Tibial nerve (tissue), 4 donors: ENCODE results near the gene KLHL30. TPM values are rescaled to one million over a fixed set of nuclear protein-coding genes. Genes with fewer than 3 reads are reported as not detected.

Experiments
- DNase-seq, 2 donors: peaks; one replicate each; pipeline ENCODE4 v3.0.0-alpha.2; 2019; ENCODE audit warnings: low spot score in 2 of 2
- H3K27ac ChIP-seq, 4 donors: fragments of 200-600 bp; sonication (generic) in 3 of 4; one replicate each; pipeline ENCODE4 v1.5.1; 2017 to 2019; ENCODE audit warnings: mild to moderate bottlenecking in 1 of 4
- H3K27me3 ChIP-seq, 2 donors: fragments of 200-600 bp; sonication (generic) in 1 of 2; one replicate each; pipeline versions ENCODE4 v1.5.1 to v1.6.0; 2017 to 2019
- H3K36me3 ChIP-seq, 3 donors: fragments of 200-600 bp; sonication (generic); one replicate each; pipeline ENCODE4 v1.5.1; 2018 to 2019
- H3K4me1 ChIP-seq, 4 donors: fragments of 200-600 bp; sonication (generic) in 3 of 4; one replicate each; pipeline ENCODE4 v1.5.1; 2017 to 2019
- H3K4me3 ChIP-seq, 4 donors: fragments of 200-600 bp; sonication (generic) in 3 of 4; one replicate each; pipeline ENCODE4 v1.5.1; 2017 to 2019; ENCODE audit warnings: mild to moderate bottlenecking in 1 of 4, moderate library complexity in 1 of 4
- H3K9me3 ChIP-seq, 4 donors: fragments of 200-600 bp; sonication (generic) in 3 of 4; one replicate each; pipeline ENCODE4 v1.5.1; 2017 to 2019
- EP300 ChIP-seq, 2 donors: sonication (generic); formaldehyde crosslinking; IDR thresholded peaks; one replicate each; pipeline ENCODE4 v1.6.1; 2017; ENCODE audit warnings: antibody characterized with exemption in 2 of 2, mild to moderate bottlenecking in 1 of 2
- POLR2A ChIP-seq, 2 donors: fragments of 450-650 bp; IDR thresholded peaks; one replicate each; pipeline ENCODE4 v1.6.1; 2017; ENCODE audit warnings: antibody characterized with exemption in 2 of 2, mild to moderate bottlenecking in 2 of 2, moderate library complexity in 2 of 2
- WGBS, 2 donors: methylation state at CpG; one replicate each; pipeline ENCODE4 v1.1.5; 2018; 5-methylcytosine and 5-hydroxymethylcytosine counted together
- total RNA-seq, 4 donors: library from RNA; depleted of rRNA; stranded (reverse); fragments of >200 nt; gene quantifications; one replicate each; pipeline ENCODE4 v1.1.0, GENCODE V29; 2016
- TF ChIP-seq, protein P1 (sequence below), 5 experiments: fragments of 200-600 bp in 3 of 5; fragments of 450-650 bp in 2 of 5; sonication (generic) in 3 of 5; IDR thresholded peaks; one replicate each; pipeline ENCODE4 v1.5.1; 2016 to 2019; ENCODE audit warnings: antibody characterized with exemption in 5 of 5, mild to moderate bottlenecking in 3 of 5, moderate library complexity in 2 of 5

The KLHL30 gene
- total RNA-seq, 4 donors from 2014 or later = 0.63 to 2.1 (median 1.6) TPM

DNA sequence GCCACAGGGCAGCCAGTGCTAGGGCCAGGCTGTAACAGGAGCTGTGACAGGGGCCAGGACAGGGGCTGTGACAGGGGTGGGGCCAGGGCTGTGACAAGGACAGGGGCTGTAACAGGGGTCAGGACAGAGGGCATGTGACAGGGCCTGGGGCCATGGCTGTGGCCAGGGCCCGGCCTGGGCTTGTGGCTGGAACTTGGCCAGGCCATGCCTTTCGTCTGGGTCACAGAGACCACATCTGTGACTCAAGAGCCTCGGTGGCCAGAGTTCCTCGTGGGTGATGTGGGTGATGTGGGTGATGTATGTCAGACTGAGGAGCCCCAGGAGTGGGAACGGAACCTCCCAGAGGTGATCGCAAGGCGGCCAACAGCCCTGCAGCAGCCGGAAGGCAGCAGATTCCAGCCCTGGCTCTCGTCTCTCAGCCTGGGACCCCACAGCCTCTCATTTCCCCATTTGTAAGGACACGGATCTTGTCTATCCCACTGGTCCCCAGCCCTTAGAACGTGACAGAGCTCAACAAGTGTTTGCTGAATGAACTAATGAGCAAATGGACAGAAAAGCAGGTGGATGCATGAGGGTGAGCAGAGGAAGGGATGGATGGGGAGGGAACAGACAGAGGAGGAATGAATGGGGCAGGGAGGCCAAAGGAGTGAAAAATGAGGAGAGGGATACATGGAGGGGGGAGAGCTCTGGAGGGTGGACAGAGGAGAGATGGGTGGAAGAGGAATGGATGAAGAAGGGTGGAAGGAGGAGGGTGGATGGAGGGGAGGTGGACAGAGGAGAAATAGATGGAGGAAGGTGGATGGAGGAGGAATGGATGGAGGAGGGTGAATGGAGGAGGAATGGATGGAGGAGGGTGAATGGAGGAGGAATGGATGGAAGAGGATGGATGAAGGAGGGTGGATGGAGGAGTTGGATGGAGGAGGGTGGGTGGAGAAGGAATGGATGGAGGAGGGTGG is 21.0 kb upstream of the KLHL30 start:
- no peak for DNase-seq
- no peak overlapping the region for H3K4me3 ChIP-seq
- TF ChIP-seq POLR2A (IDR thresholded peaks at IDR 0.05) (no peak), EP300 (IDR thresholded peaks at IDR 0.05) (no peak)
- TF ChIP-seq, protein P1, sequence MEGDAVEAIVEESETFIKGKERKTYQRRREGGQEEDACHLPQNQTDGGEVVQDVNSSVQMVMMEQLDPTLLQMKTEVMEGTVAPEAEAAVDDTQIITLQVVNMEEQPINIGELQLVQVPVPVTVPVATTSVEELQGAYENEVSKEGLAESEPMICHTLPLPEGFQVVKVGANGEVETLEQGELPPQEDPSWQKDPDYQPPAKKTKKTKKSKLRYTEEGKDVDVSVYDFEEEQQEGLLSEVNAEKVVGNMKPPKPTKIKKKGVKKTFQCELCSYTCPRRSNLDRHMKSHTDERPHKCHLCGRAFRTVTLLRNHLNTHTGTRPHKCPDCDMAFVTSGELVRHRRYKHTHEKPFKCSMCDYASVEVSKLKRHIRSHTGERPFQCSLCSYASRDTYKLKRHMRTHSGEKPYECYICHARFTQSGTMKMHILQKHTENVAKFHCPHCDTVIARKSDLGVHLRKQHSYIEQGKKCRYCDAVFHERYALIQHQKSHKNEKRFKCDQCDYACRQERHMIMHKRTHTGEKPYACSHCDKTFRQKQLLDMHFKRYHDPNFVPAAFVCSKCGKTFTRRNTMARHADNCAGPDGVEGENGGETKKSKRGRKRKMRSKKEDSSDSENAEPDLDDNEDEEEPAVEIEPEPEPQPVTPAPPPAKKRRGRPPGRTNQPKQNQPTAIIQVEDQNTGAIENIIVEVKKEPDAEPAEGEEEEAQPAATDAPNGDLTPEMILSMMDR (IDR thresholded peaks at IDR 0.05) = no peak
- H3K36me3 ChIP-seq = no peaks in the 10 kb centered on the region
- no peaks in the 10 kb centered on the region for H3K4me1 ChIP-seq
- peaks cover 0 to 9% (median 1%) of the 10 kb centered on the region in 4 donors for H3K9me3 ChIP-seq
- WGBS, 2 donors = 49 to 52% methylated on average over 11 of the region's 11 CpGs
- peaks cover 0 to 55% of the 10 kb centered on the region in 2 donors for H3K27me3 ChIP-seq
- H3K27ac ChIP-seq = no peak overlapping the region

DNA sequence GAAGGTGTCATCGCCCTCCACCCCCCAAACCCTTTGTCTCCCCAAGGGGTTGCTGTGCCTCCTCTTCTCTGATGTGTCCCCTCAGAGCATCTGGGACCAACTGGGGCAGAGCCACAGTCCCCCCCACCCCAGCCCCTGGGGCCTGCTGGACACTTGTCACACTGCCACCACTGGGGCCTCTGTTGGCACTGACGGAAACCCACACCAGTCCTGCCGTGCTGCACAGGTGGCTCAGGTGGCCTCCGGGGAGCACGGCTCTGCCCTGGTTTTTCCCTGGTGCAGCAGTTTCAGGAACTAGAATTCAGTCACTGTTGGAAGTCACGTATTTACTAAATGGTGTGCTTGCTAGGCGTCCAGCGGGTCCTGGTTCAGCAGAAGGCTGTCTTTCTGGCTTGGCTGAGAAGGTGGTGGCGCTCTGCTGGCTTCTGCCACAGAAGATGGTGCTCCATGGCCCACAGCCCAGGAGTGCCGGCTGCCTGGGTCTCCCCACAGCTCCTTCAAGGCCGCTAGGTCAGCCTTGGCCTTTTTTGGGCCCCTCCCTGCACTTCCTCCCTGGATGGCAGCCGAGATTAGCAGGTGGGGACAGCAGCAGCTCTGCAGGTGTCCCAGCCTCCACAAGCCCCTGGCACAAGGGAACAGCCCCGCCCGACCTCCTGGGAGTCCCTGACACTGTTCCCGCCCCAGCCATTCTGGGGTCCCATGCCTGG is 18.6 kb upstream of the KLHL30 start:
- no peaks in the 10 kb centered on the region for H3K36me3 ChIP-seq
- H3K27ac ChIP-seq = no peak overlapping the region
- DNase-seq = no peak
- 69 to 70% methylated on average over 13 of the region's 15 CpGs for WGBS, 2 donors
- no peak overlapping the region for H3K4me3 ChIP-seq
- no peaks in the 10 kb centered on the region for H3K9me3 ChIP-seq
- peaks cover 0 to 48% of the 10 kb centered on the region in 2 donors for H3K27me3 ChIP-seq
- TF ChIP-seq, protein P1 (IDR thresholded peaks at IDR 0.05) = no peak
- TF ChIP-seq EP300 (IDR thresholded peaks at IDR 0.05) (no peak), POLR2A (IDR thresholded peaks at IDR 0.05) (no peak)
- H3K4me1 ChIP-seq = no peaks in the 10 kb centered on the region

DNA sequence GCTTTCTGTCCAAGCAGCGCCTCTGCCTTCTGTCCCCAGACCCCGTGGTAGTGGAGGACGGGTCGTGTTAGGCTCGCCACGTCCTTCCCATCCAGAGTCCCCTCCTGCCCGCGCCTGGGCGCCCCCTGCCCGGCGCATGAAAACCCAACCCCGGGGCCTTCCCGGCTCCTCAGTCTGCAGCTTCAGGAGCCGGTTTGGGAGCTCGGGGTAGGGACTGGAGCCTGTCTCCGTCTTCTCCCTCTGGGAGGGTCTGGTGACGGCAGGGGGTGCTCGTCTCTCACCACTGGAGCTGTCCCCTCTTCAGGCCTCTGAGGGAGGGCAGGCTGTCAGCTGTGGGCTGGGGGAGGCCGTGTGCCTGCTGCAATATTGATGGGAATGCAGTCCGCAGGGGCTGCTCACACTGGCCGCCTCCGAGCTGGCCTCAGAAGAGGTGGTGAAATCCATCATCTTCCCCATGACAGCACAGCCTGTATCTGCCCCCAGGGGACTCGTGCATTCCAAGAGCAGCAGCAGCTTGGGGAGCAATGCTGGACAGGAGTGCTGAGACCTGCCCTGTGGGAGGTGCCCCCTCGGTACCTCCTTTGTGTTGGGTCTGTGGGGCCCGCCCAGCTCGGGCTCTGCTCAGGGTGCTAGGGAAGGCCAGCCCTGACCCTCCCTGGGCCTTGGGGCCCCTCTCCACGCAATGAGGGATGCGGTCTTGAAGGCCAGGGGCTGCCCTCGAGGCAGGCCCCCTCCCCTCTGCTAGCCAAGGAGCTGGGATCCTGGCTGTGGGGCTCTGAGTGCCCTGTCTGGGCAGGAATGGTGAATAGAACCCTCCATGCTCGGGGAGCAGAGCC is 17.8 kb upstream of the KLHL30 start:
- H3K27ac ChIP-seq = no peak overlapping the region
- H3K9me3 ChIP-seq = no peaks in the 10 kb centered on the region
- peaks cover 0 to 42% of the 10 kb centered on the region in 2 donors for H3K27me3 ChIP-seq
- H3K36me3 ChIP-seq = no peaks in the 10 kb centered on the region
- WGBS, 2 donors = 17 to 43% methylated on average over 23 to 25 of the region's 30 CpGs
- TF ChIP-seq POLR2A (IDR thresholded peaks at IDR 0.05) = no peak
- TF ChIP-seq, protein P1 (IDR thresholded peaks at IDR 0.05) = no peak
- TF ChIP-seq EP300 (IDR thresholded peaks at IDR 0.05) = no peak
- no peak for DNase-seq
- no peaks in the 10 kb centered on the region for H3K4me1 ChIP-seq
- no peak overlapping the region for H3K4me3 ChIP-seq

DNA sequence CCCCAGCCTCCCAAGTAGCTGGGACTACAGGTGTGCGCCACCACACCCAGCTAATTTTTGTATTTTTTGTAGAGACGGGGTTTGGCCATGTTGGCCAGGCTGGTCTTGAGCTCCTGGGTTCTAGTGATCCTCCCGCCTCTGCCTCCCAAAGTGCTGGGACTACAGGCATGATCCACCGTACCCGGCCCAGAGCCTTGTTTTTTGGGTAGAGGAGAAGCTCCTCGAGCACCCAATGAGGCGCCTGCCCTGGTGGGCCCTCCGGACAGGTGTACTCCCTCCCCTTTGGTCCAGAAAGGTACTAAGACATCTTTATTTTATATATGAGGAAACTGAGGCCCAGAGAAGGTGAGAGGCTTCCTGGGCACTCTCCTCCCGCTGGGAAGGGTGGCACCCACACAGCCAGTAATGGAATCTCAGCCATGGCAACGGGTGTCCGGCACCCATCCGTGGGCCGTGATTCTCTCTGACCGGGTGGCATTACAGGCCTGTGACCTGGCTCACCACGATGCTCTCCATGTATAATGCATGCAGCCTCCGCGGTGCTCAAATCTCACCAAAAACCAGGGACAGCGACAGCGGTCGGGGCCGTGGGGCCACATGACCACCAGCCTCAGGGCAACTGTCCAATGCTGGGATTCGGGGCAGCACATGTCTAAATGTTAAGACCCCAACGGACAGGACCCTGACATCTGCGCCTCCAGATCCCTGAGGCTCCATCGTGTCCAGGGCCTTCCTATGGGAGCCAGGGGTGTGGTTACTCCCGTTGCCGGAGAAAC is 16.8 kb upstream of the KLHL30 start:
- Histone ChIP-seq H3K36me3 (no peaks in the 10 kb centered on the region), H3K4me3 (no peak overlapping the region), H3K9me3 (no peaks in the 10 kb centered on the region), H3K27ac (no peak overlapping the region), H3K27me3 (peaks cover 0 to 32% of the 10 kb centered on the region in 2 donors), H3K4me1 (no peaks in the 10 kb centered on the region)
- TF ChIP-seq POLR2A (IDR thresholded peaks at IDR 0.05) (no peak), EP300 (IDR thresholded peaks at IDR 0.05) (no peak)
- TF ChIP-seq, protein P1 (IDR thresholded peaks at IDR 0.05) = no peak
- DNase-seq = no peak
- 88 to 91% methylated on average over 17 to 27 of the region's 27 CpGs for WGBS, 2 donors
